GM12878 (cell line): ENCODE data around the gene HS3ST2. TPM values are rescaled to one million over a fixed set of nuclear protein-coding genes. Genes with fewer than 3 reads are reported as not detected.

Experiments used
- ATAC-seq: fragments of 200-7000 bp; cut with Tn5 transposase; 3 replicates; pipeline ENCODE4 v1.9.1; 2020; ENCODE audit warnings: mild to moderate bottlenecking, moderate library complexity
- BruUV-seq: library from RNA; stranded (reverse); fragments of 400-500 nt; replicated peaks from 2 replicates; lab custom pipeline; 2021; lab: Mats Ljungman, UMichigan
- CTCF ChIA-PET: fragments of 300-600 bp; sonication (Branson Sonifier 250); formaldehyde crosslinking; extraction: SDS; loops from one replicate; lab custom pipeline; 2021; ENCODE audit warnings: inconsistent platforms; lab: Yijun Ruan, JAX
- POLR2A ChIA-PET: fragments of 350-600 bp; formaldehyde crosslinking; extraction: SDS; loops from one replicate; lab custom pipeline; 2021; ENCODE audit warnings: inconsistent platforms; lab: Charles Lee
- RAD21 ChIA-PET: fragments of 300-600 bp; sonication (Branson Sonifier 250); formaldehyde crosslinking; loops from one replicate; lab custom pipeline; 2023; ENCODE audit warnings: antibody characterized with exemption; ENCODE audit not compliant: unreplicated experiment; lab: Charles Lee
- SMC1A ChIA-PET: fragments of 300-600 bp; sonication (Branson Sonifier 250); formaldehyde crosslinking; loops from one replicate; lab custom pipeline; 2023; ENCODE audit not compliant: unreplicated experiment, uncharacterized antibody; lab: Charles Lee
- DNase-seq: peaks from one replicate; pipeline ENCODE4 v3.0.0-alpha.2; 2011; ENCODE audit warnings: low read depth, low spot score
- FAIRE-seq: peaks from 3 replicates; lab custom pipeline; 2011; peaks lifted over from hg19 to GRCh38; lab: Jason Lieb, UNC
- H2AFZ ChIP-seq: 2 replicates; pipeline ENCODE4 v1.6.0; 2011; ENCODE audit warnings: low read depth, low read length, control low read depth; ENCODE audit not compliant: control insufficient read depth
- H3K27ac ChIP-seq: 2 replicates; pipeline ENCODE4 v1.5.1; 2011; ENCODE audit warnings: control low read depth; ENCODE audit not compliant: control insufficient read depth, insufficient read depth
- H3K27me3 ChIP-seq, 2 experiments: replicated peaks in 1 of 2; 2 replicates each; pipeline versions ENCODE4 v1.6.0 to v1.6.1; 2011; ENCODE audit warnings: low read length in 1 of 2; ENCODE audit not compliant: control insufficient read depth in 2 of 2, insufficient read depth in 2 of 2
- H3K36me3 ChIP-seq, 2 experiments: 2 replicates each; pipeline ENCODE4 v1.5.1; 2011; ENCODE audit warnings: low read length in 1 of 2; ENCODE audit not compliant: control insufficient read depth in 2 of 2, insufficient read depth in 2 of 2
- H3K4me1 ChIP-seq: 2 replicates; pipeline ENCODE4 v1.6.1; 2011; ENCODE audit warnings: mild to moderate bottlenecking, low read length, moderate library complexity, mixed read lengths; ENCODE audit not compliant: control insufficient read depth, insufficient read depth
- H3K4me2 ChIP-seq: 2 replicates; pipeline ENCODE4 v1.6.0; 2011; ENCODE audit warnings: control low read depth; ENCODE audit not compliant: control insufficient read depth, insufficient read depth
- H3K4me3 ChIP-seq: fragments of 200-600 bp; sonication (generic); 2 replicates; pipeline ENCODE4 v1.5.1; 2016
- H3K79me2 ChIP-seq: 2 replicates; pipeline ENCODE4 v1.6.0; 2011; ENCODE audit warnings: low read length; ENCODE audit not compliant: control insufficient read depth, insufficient read depth
- H3K9ac ChIP-seq: 2 replicates; pipeline ENCODE4 v1.8.0; 2011; ENCODE audit warnings: low read length, control low read depth, mixed read lengths; ENCODE audit not compliant: control insufficient read depth, insufficient read depth
- H3K9me3 ChIP-seq: replicated peaks from 3 replicates; pipeline ENCODE4 v1.5.1; 2011; ENCODE audit warnings: mild to moderate bottlenecking, low read length; ENCODE audit not compliant: control insufficient read depth, insufficient read depth
- H4K20me1 ChIP-seq: 2 replicates; pipeline ENCODE4 v1.6.0; 2011; ENCODE audit not compliant: control insufficient read depth, insufficient read depth
- BCL11A ChIP-seq: IDR thresholded peaks from 2 replicates; pipeline ENCODE4 v1.6.1; 2011; ENCODE audit warnings: low read depth, low read length
- CHD1 ChIP-seq: IDR thresholded peaks from 2 replicates; pipeline ENCODE4 v1.6.1; 2012; ENCODE audit warnings: low read depth, low read length, improper control_type of control experiment
- ESRRA ChIP-seq: IDR thresholded peaks from 2 replicates; pipeline ENCODE4 v1.6.1; 2012; ENCODE audit warnings: mild to moderate bottlenecking, low read length, improper control_type of control experiment
- HDAC2 ChIP-seq: fragments of 200-600 bp; sonication (generic); IDR thresholded peaks from 2 replicates; pipeline ENCODE4 v1.6.1; 2017
- HDGF ChIP-seq: fragments of 450-650 bp; IDR thresholded peaks from 2 replicates; pipeline ENCODE4 v1.6.1; 2016; ENCODE audit warnings: antibody characterized with exemption
- MTA3 ChIP-seq: IDR thresholded peaks from 2 replicates; pipeline ENCODE4 v1.6.1; 2012; ENCODE audit warnings: low read length, inconsistent platforms, borderline replicate concordance
- NR2F1 ChIP-seq: fragments of 450-650 bp; conservative IDR thresholded peaks from 2 replicates; pipeline ENCODE4 v1.6.1; 2017; ENCODE audit warnings: mild to moderate bottlenecking
- PAX8 ChIP-seq: fragments of 450-650 bp; IDR thresholded peaks from 2 replicates; pipeline ENCODE4 v1.6.1; 2017; ENCODE audit warnings: mild to moderate bottlenecking, moderate library complexity
- SMAD1 ChIP-seq: fragments of 450-650 bp; IDR thresholded peaks from 2 replicates; pipeline ENCODE4 v1.6.1; 2018; ENCODE audit warnings: mild to moderate bottlenecking, low read depth; ENCODE audit not compliant: partially characterized antibody
- SP1 ChIP-seq: IDR thresholded peaks from one replicate; pipeline ENCODE4 v1.6.1; 2011; ENCODE audit warnings: low read depth, low read length
- SRF ChIP-seq, 2 experiments: IDR thresholded peaks; 2 replicates each; pipeline ENCODE4 v1.6.1; 2011; ENCODE audit warnings: low read depth in 2 of 2, low read length in 2 of 2, mild to moderate bottlenecking in 1 of 2, moderate library complexity in 1 of 2
- STAT1 ChIP-seq: fragments of 450-650 bp; conservative IDR thresholded peaks from 2 replicates; pipeline ENCODE4 v1.6.1; 2014; ENCODE audit warnings: antibody characterized with exemption, mild to moderate bottlenecking
- STAT3 ChIP-seq: IDR thresholded peaks from 2 replicates; pipeline ENCODE4 v1.6.1; 2011; ENCODE audit warnings: low read depth, low read length, improper control_type of control experiment
- TBL1XR1 ChIP-seq: IDR thresholded peaks from 2 replicates; pipeline ENCODE4 v1.6.1; 2012; ENCODE audit warnings: low read depth, low read length, improper control_type of control experiment
- TCF12 ChIP-seq: IDR thresholded peaks from 2 replicates; pipeline ENCODE4 v1.6.1; 2011; ENCODE audit warnings: low read depth, mild to moderate bottlenecking, low read length
- ZNF24 ChIP-seq: fragments of 450-650 bp; IDR thresholded peaks from 2 replicates; pipeline ENCODE4 v1.6.1; 2017; ENCODE audit warnings: antibody characterized with exemption, mild to moderate bottlenecking
- ZNF384 ChIP-seq: IDR thresholded peaks from 2 replicates; pipeline ENCODE4 v1.6.1; 2012; ENCODE audit warnings: low read depth, mild to moderate bottlenecking, low read length, improper control_type of control experiment, borderline replicate concordance
- WGBS: methylation state at CpG from one replicate; pipeline ENCODE4 v1.1.6; 2016; ENCODE audit warnings: low lambda C conversion rate; ENCODE audit not compliant: insufficient replicate concordance, insufficient coverage; ENCODE audit errors: missing lambda C conversion rate; 5-methylcytosine and 5-hydroxymethylcytosine counted together
- in situ Hi-C: fragments of 300-500 bp; cut with MboI; formaldehyde crosslinking; loops from 9 replicates; pipeline ENCODE4 v1.14.3; 2018; ENCODE audit warnings: mixed read lengths
- intact Hi-C: fragments of 100-400 bp; cut with micrococcal nuclease; formaldehyde crosslinking; loops from one replicate; pipeline ENCODE4 v1.14.2; 2022; ENCODE audit not compliant: unreplicated experiment
- polyA plus RNA-seq, 11 experiments: library from polyadenylated mRNA; depleted of rRNA in 4 of 11; unstranded in 6 of 11; stranded (reverse) in 5 of 11; fragments of >200 nt; fragmentation: Nextera tagmentation in 4 of 11; fragmentation: Illumina TruSeq in 1 of 11; extraction: Ambion mirVana in 4 of 11; extraction: Trizol in 1 of 11; gene quantifications; 1 replicate in 1 of 11; 2 replicates in 10 of 11; pipeline versions ENCODE4 v1.2.1 to v1.2.3, GENCODE V29; 2011 to 2016; ENCODE audit warnings: inconsistent platforms in 2 of 11, missing spikeins in 2 of 11, low read depth in 1 of 11
- total RNA-seq, 4 experiments: library from RNA; depleted of rRNA in 3 of 4; stranded (reverse); fragments of >200 nt in 3 of 4; fragmentation: Illumina TruSeq in 1 of 4; extraction: Trizol in 1 of 4; gene quantifications; 2 replicates each; pipeline versions ENCODE4 v1.2.1 to v1.2.3, GENCODE V29; 2013 to 2021
- TF ChIP-seq, protein P1 (sequence below): fragments of 450-650 bp; IDR thresholded peaks from 2 replicates; pipeline ENCODE4 v1.6.1; 2016; ENCODE audit warnings: mild to moderate bottlenecking
- TF ChIP-seq, protein P2 (sequence below): IDR thresholded peaks from 2 replicates; pipeline ENCODE4 v1.6.1; 2012; ENCODE audit warnings: low read depth, low read length, improper control_type of control experiment
- TF ChIP-seq, protein P3 (sequence below): fragments of 450-650 bp; formaldehyde crosslinking; IDR thresholded peaks from 2 replicates; pipeline ENCODE4 v1.4.0; 2020; ENCODE audit warnings: mild to moderate bottlenecking, moderate library complexity

Gene HS3ST2
- total and polyA plus RNA-seq, 10 of the 15 experiments (the other 5 are each of a cell fraction or from before 2014, with no cell fraction given), result not detected

DNA sequence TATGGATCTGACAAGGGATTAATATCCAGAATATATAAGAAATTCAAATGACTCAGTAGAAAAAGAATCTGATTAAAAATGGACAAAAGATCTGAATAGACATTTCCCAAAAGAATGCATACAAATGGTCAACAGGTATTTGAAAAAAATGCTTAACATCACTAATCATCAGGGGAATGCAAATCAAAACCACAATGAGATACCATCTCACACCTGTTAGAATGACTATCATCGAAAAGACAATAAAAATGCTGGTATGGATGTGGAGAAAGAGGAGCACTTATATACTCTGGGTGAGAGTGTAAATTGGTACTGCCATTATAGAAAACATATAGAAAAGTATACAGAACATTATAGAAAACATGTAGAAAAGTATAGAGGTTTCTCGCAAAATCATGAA, 16.4 kb upstream of the HS3ST2 start (continued):
- TF ChIP-seq, protein P1, sequence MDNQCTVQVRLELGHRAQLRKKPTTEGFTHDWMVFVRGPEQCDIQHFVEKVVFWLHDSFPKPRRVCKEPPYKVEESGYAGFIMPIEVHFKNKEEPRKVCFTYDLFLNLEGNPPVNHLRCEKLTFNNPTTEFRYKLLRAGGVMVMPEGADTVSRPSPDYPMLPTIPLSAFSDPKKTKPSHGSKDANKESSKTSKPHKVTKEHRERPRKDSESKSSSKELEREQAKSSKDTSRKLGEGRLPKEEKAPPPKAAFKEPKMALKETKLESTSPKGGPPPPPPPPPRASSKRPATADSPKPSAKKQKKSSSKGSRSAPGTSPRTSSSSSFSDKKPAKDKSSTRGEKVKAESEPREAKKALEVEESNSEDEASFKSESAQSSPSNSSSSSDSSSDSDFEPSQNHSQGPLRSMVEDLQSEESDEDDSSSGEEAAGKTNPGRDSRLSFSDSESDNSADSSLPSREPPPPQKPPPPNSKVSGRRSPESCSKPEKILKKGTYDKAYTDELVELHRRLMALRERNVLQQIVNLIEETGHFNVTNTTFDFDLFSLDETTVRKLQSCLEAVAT, result no peak
- TF ChIP-seq MTA3, result no peak
- no peak for TF ChIP-seq NR2F1
- no peak for TF ChIP-seq SRF (IDR thresholded peaks at IDR 0.05; ENCODE audit: low read depth in 2 of 2, low read length in 2 of 2)
- TF ChIP-seq, all 136 proteins: peak for 0

DNA sequence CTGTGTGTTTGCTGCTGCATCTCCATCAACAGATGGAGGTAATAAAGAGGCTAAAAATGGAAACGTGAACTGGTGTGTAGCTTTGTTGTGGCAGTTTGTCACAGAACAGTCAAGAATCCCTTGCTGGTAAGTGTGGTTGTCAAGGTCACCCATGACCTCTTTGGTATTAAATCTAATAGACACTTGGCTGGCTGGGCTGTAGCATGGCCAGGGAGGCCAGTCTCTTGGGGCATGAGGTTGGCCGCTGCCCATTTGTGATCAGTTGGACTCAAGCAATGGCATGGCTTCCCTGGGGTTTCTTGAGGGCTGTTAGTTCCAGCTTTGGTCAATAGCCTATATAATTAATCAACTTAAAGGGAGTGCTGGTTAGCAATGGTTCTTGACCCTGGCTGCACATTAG, 14.8 kb upstream of the HS3ST2 start:
- H2AFZ ChIP-seq, result no peak overlapping the region
- no peaks in the 10 kb centered on the region for H3K36me3 ChIP-seq
- no peak for ATAC-seq
- FAIRE-seq, result no peak
- no peak overlapping the region for H3K9ac ChIP-seq
- POLR2A ChIA-PET, result no interaction called here
- RAD21 ChIA-PET, result no interaction called here
- no peaks in the 10 kb centered on the region for H3K4me1 ChIP-seq
- no peak overlapping the region for H3K4me3 ChIP-seq
- no TSS peak for BruUV-seq
- H3K79me2 ChIP-seq, result no peaks in the 10 kb centered on the region
- no peak for TF ChIP-seq SP1
- no peak for TF ChIP-seq TBL1XR1
- no peak for TF ChIP-seq PAX8
- TF ChIP-seq, protein P2, sequence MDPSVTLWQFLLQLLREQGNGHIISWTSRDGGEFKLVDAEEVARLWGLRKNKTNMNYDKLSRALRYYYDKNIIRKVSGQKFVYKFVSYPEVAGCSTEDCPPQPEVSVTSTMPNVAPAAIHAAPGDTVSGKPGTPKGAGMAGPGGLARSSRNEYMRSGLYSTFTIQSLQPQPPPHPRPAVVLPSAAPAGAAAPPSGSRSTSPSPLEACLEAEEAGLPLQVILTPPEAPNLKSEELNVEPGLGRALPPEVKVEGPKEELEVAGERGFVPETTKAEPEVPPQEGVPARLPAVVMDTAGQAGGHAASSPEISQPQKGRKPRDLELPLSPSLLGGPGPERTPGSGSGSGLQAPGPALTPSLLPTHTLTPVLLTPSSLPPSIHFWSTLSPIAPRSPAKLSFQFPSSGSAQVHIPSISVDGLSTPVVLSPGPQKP, result no peak
- TF ChIP-seq HDAC2, result no peak
- TF ChIP-seq STAT1, result no peak
- no peak for TF ChIP-seq CHD1
- TF ChIP-seq ZNF24, result no peak
- TF ChIP-seq ESRRA, result no peak
- no peak for TF ChIP-seq ZNF384
- TF ChIP-seq BCL11A, result no peak
- TF ChIP-seq STAT3, result no peak
- TF ChIP-seq, protein P3, sequence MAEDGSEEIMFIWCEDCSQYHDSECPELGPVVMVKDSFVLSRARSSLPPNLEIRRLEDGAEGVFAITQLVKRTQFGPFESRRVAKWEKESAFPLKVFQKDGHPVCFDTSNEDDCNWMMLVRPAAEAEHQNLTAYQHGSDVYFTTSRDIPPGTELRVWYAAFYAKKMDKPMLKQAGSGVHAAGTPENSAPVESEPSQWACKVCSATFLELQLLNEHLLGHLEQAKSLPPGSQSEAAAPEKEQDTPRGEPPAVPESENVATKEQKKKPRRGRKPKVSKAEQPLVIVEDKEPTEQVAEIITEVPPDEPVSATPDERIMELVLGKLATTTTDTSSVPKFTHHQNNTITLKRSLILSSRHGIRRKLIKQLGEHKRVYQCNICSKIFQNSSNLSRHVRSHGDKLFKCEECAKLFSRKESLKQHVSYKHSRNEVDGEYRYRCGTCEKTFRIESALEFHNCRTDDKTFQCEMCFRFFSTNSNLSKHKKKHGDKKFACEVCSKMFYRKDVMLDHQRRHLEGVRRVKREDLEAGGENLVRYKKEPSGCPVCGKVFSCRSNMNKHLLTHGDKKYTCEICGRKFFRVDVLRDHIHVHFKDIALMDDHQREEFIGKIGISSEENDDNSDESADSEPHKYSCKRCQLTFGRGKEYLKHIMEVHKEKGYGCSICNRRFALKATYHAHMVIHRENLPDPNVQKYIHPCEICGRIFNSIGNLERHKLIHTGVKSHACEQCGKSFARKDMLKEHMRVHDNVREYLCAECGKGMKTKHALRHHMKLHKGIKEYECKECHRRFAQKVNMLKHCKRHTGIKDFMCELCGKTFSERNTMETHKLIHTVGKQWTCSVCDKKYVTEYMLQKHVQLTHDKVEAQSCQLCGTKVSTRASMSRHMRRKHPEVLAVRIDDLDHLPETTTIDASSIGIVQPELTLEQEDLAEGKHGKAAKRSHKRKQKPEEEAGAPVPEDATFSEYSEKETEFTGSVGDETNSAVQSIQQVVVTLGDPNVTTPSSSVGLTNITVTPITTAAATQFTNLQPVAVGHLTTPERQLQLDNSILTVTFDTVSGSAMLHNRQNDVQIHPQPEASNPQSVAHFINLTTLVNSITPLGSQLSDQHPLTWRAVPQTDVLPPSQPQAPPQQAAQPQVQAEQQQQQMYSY (CRISPR knock-in tag), result no peak
- no peak for TF ChIP-seq HDGF
- no peak for TF ChIP-seq SMAD1
- TF ChIP-seq TCF12, result no peak
- intact Hi-C loops, result no loop called here
- no peak overlapping the region for H3K27ac ChIP-seq
- DNase-seq, result no peak
- no peak overlapping the region for H3K4me2 ChIP-seq
- CTCF ChIA-PET, result no interaction called here
- SMC1A ChIA-PET, result interaction anchor here (0.7 kb wide), 1 partner anchor 13 kb away, joined by 3 read pairs; no protein-coding TSS in a partner anchor
- H3K9me3 ChIP-seq, result no peaks in the 10 kb centered on the region; the same call in 2 of the 3 replicates
- H3K27me3 ChIP-seq, result no peaks in the 10 kb centered on the region
- 0% methylated on average over 2 of the region's 2 CpGs for WGBS
- H4K20me1 ChIP-seq, result no peaks in the 10 kb centered on the region
- in situ Hi-C loops, result no loop called here
